Measurements from ENCODE around the gene SSBP4. TPM values are rescaled to one million over a fixed set of nuclear protein-coding genes. Genes with fewer than 3 reads are reported as not detected.

Gene SSBP4
- total and polyA plus RNA-seq, 2 donors (not counting 3 experiments of a cell fraction or from before 2014, with no cell fraction given): 89.6 to 151 TPM

DNA sequence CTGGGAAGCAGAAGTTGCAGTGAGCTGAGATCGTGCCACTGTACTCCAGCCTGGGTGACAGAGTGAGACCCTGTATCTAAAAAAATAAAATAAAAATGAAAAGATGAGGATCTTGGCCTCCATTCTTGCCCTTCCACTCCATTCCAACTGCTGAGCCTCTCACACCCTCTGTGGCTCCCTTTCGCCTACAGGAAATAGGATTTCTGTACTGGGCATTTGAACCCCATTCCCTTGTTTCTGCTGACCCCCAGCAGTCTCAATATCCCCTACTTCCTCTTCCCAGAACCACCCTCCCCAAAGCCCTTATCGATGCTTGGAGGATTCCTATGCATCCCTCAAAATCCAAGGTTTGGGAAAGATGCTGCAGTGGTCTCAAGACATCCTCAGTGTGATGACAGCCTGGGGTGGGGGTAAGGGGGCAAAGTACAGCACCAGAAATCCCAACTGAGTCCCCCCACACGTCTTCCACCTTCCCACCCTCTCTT lies 45.7 kb upstream of the SSBP4 start:
- H3K9me1 ChIP-seq (replicated peaks; ENCODE audit: control insufficient read depth, extremely low read depth, insufficient read depth, low read length): no peaks in the 10 kb centered on the region
- peaks cover 17% of the 10 kb centered on the region for H3K4me1 ChIP-seq (ENCODE audit: control insufficient read depth, extremely low read depth, insufficient read depth, low read length)
- FAIRE-seq (no peak), DNase-seq (ENCODE audit: low read depth, low spot score) (no peak)
- TF ChIP-seq, protein P1, sequence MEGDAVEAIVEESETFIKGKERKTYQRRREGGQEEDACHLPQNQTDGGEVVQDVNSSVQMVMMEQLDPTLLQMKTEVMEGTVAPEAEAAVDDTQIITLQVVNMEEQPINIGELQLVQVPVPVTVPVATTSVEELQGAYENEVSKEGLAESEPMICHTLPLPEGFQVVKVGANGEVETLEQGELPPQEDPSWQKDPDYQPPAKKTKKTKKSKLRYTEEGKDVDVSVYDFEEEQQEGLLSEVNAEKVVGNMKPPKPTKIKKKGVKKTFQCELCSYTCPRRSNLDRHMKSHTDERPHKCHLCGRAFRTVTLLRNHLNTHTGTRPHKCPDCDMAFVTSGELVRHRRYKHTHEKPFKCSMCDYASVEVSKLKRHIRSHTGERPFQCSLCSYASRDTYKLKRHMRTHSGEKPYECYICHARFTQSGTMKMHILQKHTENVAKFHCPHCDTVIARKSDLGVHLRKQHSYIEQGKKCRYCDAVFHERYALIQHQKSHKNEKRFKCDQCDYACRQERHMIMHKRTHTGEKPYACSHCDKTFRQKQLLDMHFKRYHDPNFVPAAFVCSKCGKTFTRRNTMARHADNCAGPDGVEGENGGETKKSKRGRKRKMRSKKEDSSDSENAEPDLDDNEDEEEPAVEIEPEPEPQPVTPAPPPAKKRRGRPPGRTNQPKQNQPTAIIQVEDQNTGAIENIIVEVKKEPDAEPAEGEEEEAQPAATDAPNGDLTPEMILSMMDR (IDR thresholded peaks at IDR 0.05; ENCODE audit: extremely low read depth in 1 of 2, insufficient read depth in 1 of 2, low read depth in 1 of 2, low read length in 2 of 2): no peak
- TF ChIP-seq EZH2 (IDR thresholded peaks at IDR 0.05; ENCODE audit: borderline replicate concordance, low read depth, low read length, severe bottlenecking): no peak
- no peak for TF ChIP-seq JUN (IDR thresholded peaks at IDR 0.05; ENCODE audit: borderline replicate concordance, insufficient read depth, insufficient read length, low read depth)
- TF ChIP-seq FOS (IDR thresholded peaks at IDR 0.05; ENCODE audit: borderline replicate concordance, insufficient read depth, low read length): no peak
- TF ChIP-seq GATA2 (IDR thresholded peaks at IDR 0.05; ENCODE audit: insufficient read depth, insufficient read length, low read depth, low read length): no peak
- TF ChIP-seq MYC (IDR thresholded peaks at IDR 0.05; ENCODE audit: low read depth, low read length): no peak
- TF ChIP-seq POLR2AphosphoS5 (IDR thresholded peaks at IDR 0.05; ENCODE audit: insufficient read depth, low read depth, low read length): no peak
- TF ChIP-seq, protein P2, sequence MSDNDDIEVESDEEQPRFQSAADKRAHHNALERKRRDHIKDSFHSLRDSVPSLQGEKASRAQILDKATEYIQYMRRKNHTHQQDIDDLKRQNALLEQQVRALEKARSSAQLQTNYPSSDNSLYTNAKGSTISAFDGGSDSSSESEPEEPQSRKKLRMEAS (IDR thresholded peaks at IDR 0.05; ENCODE audit: insufficient read depth, insufficient read length): no peak
- TF ChIP-seq POLR2A (IDR thresholded peaks at IDR 0.05; ENCODE audit: low read depth, low read length): no peak
- no peaks in the 10 kb centered on the region for H3K36me3 ChIP-seq (ENCODE audit: control insufficient read depth in 2 of 2, extremely low read depth in 1 of 2, insufficient read depth in 2 of 2, low read length in 2 of 2)
- intact Hi-C loops (cut with micrococcal nuclease) (no loop called here), dilution Hi-C loops (cut with MboI; ENCODE audit: extremely low pct_ligation_motif_present, low sequenced_read_pairs) (no loop called here)
- no peaks in the 10 kb centered on the region for H3K9me3 ChIP-seq (replicated peaks; ENCODE audit: control insufficient read depth, insufficient read depth, low read length)
- H3K4me3 ChIP-seq (replicated peaks in 1 of 3; ENCODE audit: insufficient read depth in 1 of 3, low read depth in 1 of 3, low read length in 3 of 3): no peak overlapping the region
- H3K9ac ChIP-seq (replicated peaks; ENCODE audit: extremely low read depth, insufficient read depth, low read length): peak overlapping the region; percentile 50
- H3K79me2 ChIP-seq (ENCODE audit: control insufficient read depth, insufficient read depth, low read length): no peaks in the 10 kb centered on the region
- H4K20me1 ChIP-seq (replicated peaks; ENCODE audit: control insufficient read depth, extremely low read depth, insufficient read depth, low read length): no peaks in the 10 kb centered on the region
- no peaks in the 10 kb centered on the region for H3K27me3 ChIP-seq (ENCODE audit: control insufficient read depth in 2 of 2, insufficient read depth in 2 of 2, low read length in 2 of 2)
- ChIA-PET CTCF (interaction anchor here (1.0 to 3.2 kb wide), 2 partner anchors 9 to 12 kb away, joined by 3 to 19 read pairs; partner anchors contain the start of gene GDF15), POLR2A (interaction anchor here (1.7 to 3.1 kb wide), 2 partner anchors 8 to 13 kb away, joined by 13 to 19 read pairs; partner anchors contain the start of gene GDF15)
- peak overlapping the region; percentile 92 for H3K27ac ChIP-seq (ENCODE audit: insufficient read depth, low read depth, low read length)
- BruUV-seq (replicated peaks): no TSS peak
- no peak overlapping the region for H3K4me2 ChIP-seq (ENCODE audit: insufficient read depth, low read length)
- no peak overlapping the region for H2AFZ ChIP-seq (ENCODE audit: low read depth, low read length)
